Fibroblast of skin of scalp (primary cell): Measurements from ENCODE around the gene ZIC2. TPM values are rescaled to one million over a fixed set of nuclear protein-coding genes. Genes with fewer than 3 reads are reported as not detected.
"Not testable (repeated sequence)": the region's sequence is repeated elsewhere in the genome, so short reads cannot be mapped to it uniquely, and the experiment has no call there.

Experiments used
- DNase-seq: peaks from one replicate; pipeline ENCODE4 v3.0.0-alpha.2; 2013
- polyA plus RNA-seq, 2 experiments: library from polyadenylated mRNA; unstranded; fragments of 120-200 nt; gene quantifications; one replicate each; pipeline ENCODE4 v1.2.1, GENCODE V29; 2013; ENCODE audit not compliant: insufficient read length in 2 of 2

ZIC2 gene
- 0.82 TPM for polyA plus RNA-seq (2013, experiment 1 of 2; ENCODE audit: insufficient read length)
- polyA plus RNA-seq (2013, experiment 2 of 2; ENCODE audit: insufficient read length), result 0.63 TPM

- peak; percentile 29 for DNase-seq
These were observed at the start of gene ZIC2 for GRCh38 chr13:99981735-99982035. Gene ZIC2, plus strand, starts transcription at chr13:99981784. Its CDS starts 281 bp downstream, at chr13:99982065.

DNA sequence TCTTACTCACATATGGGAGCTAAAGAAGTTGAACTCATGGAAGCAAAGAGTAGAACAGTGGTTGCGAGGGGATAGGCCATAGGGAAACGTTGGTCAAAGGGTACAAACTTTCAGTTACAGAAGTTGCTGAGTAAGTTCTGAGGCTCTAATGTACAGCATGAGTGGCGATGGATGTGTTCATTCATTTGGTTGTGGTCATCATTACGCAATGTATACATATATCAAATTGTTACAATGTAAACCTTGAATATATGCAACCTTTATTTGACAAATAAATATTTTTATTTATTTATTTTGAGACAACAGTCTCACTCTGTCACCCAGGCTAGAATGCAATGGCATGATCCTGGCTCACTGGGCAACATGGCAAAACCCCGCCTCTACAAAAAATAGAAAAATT is 48.7 kb upstream of the ZIC2 start:
- DNase-seq, result no peak

GRCh38 chr13:99935772-99936171 is 45.8 kb upstream of the ZIC2 start:
- DNase-seq, result no peak

GRCh38 chr13:99938635-99939034 is 42.9 kb upstream of the ZIC2 start:
- no peak for DNase-seq

GRCh38 chr13:99941086-99941485 is 40.5 kb upstream of the ZIC2 start:
- no peak for DNase-seq

- DNase-seq, result no peak
These were observed 39.7 kb upstream of the ZIC2 start for GRCh38 chr13:99941911-99942310.

- DNase-seq, result no peak
These were observed 37.5 kb upstream of the ZIC2 start for GRCh38 chr13:99944102-99944501.

GRCh38 chr13:99944606-99945005 is 37.0 kb upstream of the ZIC2 start:
- no peak for DNase-seq

- DNase-seq, result not testable (repeated sequence)
These were observed 36.1 kb upstream of the ZIC2 start for GRCh38 chr13:99945515-99945914.

- no peak for DNase-seq
These were observed 33.9 kb upstream of the ZIC2 start for GRCh38 chr13:99947666-99948065.

DNA sequence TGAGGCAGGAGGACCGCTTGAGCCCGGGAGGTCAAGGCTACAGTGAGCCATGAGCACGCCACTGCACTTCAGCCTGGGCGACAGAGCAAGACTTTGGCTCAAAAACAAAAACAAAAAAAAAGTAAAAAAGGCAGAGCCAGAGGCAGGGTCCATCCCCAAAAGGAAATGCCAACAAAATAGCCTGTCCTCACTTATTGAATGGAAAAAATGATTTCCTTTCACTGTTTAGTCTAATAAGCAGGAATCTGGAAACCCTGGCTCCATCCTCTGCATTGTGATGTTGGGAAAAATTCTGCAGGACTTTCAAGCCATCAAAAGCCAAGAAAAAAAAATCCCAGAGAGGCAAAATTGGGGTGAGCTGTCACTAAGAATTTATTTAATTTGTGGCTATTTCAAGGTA is 33.2 kb upstream of the ZIC2 start:
- no peak for DNase-seq

DNA sequence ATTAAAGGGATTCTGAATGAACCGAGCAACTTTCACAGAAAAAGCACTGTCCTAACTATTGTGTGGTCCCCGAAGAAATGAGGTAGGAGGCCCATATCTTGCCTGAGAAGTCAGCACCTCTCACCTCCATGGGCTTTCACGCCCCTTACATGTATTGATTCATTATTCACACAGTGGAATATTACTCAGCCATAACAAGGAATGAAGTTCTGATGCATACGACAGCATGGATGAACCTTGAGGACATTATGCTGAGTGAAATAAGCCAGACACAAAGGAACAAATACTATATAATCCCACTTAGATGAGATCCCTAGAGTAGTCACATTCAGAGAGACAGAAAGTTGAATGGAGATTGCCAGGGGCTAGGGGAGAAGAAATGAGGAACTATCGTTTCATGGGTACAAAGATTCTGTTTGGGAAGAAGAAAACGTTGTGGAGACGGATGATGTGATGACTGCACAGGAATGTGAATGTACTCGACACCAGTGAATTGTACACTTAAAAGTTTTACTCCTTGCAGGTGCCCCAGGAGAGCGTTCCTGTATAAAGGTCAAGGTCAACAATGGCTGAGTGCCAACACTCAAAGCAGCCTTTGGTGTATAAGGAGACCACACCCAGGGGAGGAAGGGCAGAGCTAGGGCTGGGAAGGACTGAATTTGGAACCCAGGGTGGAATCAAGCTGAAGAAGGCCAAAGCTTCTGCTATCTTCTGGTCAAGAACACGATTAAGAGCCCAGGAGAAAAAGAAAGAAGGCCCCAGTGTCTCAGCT is 32.5 kb upstream of the ZIC2 start:
- DNase-seq, result no peak

- DNase-seq, result no peak
These were observed 31.7 kb upstream of the ZIC2 start for GRCh38 chr13:99949679-99950413.

- DNase-seq, result not testable (repeated sequence)
These were observed 29.9 kb upstream of the ZIC2 start for GRCh38 chr13:99951666-99952065.

DNA sequence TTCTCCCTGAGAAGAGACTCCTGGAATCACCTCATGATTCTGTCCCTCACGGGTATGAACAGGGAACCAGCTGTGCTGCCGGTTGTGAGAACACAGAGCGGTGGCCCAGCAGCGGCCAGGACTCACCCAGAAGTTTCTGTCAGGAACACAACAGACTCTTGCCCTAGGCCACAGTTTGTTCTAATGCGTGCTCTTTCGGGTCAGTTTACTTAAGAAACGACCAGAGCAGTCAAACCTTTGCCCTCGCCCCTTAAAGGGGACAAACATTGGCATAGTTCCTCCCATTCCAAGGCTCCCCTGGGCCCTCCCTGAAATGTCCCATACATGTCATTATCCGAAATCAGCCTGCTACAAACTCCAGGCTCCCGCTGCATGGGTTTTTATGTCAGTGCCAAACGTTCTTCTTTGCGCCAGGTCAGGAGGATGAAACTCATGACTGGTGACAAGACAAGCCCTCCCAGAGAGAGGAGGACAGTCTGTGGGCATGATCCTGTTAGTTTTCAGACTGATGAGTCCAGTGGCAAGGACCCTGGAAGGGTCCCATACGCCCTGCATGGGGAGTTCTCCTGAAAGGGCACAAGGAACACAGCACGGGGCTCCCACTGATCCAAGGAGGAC is 28.3 kb upstream of the ZIC2 start:
- DNase-seq, result no peak

DNA sequence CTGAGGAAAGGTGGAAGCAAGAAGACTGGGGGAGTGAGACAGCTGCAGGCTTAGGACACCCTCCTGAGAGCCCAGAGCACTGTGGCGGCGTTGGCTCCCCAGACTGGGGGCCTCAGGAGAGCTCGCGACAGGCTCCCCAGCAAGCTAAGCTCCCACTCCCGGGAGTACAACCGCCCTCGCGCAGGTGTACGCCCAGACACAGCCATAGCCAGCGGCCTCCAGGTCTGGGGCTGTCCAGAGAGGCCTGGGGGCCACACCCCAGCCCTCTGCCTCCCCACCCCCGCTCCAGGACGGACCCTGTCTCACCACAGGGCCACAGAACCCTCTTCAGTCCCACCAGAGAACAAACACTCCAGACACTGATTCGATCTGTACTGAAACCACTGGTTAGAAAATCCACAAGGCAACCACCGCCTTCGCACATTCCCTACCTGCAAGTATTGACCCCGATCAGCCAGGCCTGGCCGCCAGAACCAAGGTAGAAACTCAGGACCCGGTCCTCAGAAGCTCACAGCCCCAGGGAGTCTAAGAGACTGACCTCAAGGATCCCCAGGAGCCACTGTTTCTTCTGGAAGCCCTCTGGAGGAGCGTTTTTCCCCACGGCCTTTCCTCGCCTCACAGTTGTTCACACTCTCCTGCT is 26.4 kb upstream of the ZIC2 start:
- DNase-seq, result no peak

DNA sequence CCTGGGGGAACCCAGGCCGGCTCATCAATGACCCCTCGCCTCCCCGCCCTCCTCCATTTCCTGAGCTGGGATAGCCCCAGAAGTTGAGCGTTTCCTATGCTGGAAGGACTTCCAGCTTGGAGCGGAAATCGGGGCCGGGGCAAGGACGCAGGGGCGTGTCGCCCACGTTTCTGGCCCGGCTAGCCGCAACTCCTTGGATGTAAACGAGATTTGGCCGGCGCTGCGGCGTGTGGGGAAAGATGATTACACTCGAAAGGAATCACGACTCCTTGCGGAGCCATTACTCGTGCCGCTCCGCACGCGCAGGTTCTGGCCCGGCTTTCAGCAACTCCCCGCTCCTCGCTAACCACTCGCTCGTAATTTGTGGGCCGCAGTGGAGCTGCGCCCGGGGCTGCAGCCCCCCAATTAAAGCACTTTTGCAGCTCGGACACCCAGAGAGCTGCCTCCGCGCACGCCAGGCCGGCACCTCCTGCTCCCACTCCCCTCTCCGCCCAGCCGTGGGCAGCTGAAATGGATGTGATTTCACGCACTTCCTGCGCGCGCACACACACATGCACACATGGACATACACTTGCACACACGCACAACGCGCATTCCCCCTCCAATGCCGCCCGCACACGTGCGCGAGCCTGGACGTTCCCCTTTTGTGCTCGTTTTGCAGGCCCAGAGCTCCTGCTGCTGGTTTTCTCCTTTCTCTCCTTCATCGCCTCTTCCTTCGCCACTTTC is 25.7 kb upstream of the ZIC2 start:
- peak; percentile 47 for DNase-seq

DNA sequence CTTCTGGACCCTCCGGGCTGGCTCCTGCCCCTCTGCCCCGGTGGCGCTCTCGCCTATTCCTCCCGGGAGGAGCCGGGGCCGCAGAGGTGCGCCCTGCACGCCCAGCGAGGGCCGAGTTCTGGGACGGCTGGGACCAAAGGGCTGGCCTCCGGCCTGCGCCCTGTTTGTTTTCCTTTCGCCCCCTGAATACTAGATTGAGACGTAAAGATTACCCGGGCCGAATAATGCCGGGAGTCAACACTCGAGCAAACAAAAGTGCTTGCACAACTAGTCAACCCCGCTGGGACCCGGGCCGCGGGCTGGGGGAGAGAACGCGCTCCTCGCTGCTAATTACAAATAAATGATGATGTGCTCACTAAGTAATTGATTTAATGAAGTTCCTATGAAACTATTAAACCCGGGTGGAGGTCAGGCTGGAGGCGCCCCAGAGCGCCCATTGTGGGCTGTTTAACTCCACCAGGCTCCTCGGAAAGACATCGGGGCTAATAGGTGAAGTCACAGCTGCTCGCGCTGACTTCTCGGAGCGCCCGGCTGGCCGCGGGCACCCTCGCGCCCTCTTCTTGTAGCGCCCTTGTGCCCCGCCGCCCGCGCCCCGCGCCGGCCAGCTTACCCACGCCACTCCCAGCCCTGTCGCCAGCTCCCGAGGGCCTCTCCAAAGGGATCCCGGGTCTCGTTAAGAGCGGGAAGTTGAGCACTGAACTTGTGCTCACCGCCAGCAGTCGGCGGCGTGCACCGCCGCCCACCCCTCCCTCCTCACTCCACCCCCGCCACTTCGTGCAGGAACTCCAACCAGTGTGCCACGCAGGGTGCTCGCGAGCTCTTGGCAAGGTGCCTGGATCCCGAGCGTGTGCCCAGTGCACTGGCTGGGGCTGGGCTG is 24.9 kb upstream of the ZIC2 start:
- no peak for DNase-seq

DNA sequence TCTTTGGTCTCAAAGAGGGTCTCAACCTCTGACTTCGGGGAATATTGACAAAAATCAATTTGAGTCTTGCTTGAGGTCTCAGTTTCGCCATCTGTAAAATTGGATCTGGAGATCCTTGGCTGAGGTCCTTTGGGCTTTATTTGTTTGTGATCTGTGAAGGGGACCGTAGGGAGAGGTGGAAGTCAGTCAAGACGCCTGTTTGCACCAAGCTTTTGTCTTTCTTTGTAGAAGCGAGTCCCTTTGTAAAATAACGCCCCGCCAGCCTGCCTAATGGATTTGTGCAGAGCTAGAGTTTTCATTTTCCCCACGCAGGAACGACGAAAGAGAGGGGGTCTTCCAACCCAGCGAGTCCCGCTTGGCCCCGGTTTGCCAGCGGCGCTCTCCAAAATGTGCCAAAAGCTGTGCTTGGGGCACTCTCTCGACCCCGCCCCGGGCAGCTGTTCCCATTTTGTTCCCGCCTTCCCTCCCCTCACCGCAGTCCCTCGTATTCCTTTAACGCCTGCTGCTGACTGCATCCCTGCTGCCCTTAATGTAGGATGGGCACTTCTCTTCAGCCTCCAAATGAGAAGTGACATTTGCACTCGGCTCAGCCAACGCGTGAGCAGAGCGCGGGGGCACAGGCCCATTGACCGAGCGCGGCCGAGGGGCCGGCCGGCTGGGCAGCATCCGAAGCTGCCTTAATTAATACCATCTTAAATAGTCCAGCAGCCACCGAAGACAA is 23.0 kb upstream of the ZIC2 start:
- DNase-seq, result no peak

DNA sequence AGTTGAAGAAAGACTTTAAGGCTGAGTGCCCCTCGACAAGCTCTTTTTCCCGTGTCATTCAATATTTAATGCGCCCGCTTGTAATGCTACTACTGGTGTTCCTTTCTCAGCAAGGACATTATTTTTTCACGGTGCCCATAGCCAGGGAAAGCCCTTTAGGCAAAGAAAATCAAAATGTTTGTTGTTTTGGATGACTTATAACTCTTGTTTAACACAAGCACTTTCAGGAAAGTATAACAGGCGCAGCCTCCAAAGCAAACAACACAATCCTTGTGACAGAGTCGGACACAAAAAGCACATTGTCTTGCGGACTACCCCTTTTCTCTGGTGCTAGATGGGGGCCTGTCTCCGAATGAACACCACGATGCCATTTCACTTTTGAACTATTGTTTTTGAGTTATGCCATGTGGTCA is 22.5 kb upstream of the ZIC2 start:
- no peak for DNase-seq
